Hematopoietic multipotent progenitor cell treated with erythropoietin and hydrocortisone succinate and interleukin-3 and kit ligand, for 17 days (in vitro differentiated cells): ENCODE measurements around the gene STRBP.
A peak's percentile ranks its signal among the peaks of the same experiment; 100 is the strongest.
"Not testable (repeated sequence)": the region's sequence is repeated elsewhere in the genome, so short reads cannot be mapped to it uniquely, and the experiment has no call there.

Experiments used
- DNase-seq: peaks from one replicate; pipeline ENCODE4 v3.0.0-alpha.2; 2015; ENCODE audit warnings: low spot score

The STRBP gene

DNA sequence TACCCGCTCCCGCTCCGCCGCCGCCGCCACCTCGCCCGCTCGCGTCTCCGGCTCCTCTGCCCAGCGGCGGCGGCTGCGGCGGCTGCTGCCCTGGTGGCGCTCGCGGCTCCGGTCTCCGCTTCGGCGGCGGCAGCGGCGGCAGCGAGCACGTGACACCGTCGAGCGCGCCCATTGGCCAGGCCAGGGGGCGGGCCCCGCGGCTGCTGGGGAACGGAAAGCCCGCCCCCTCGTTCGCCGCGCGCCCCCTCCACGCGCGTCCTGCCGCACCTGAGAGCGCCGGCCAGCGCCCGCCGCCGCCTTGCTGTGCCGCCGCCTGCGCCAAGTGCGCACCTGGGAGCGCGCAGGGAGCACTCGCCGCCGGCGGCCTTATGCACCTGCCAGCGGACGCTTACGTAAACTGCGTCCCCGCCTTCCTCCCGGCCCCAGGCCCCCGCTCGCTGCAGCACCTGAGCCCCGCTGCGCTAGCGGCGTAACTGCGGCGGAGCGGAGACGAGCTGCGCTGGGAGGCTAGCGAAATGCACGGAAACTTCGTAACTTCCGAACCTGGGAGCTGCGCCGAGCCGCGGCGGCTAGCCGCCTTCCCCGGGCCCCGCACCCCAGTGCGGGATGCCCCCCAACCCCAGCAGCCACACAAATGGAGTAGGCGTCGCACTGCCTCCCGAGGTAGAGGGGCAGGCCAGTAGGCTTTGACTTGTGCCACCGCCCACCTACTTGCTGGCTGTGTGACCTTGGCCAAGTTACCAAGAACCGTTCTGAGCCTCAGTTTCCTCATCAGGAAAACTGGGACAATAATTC, at the start of gene STRBP:
TSS of gene STRBP (minus strand) at position 122 of the 795 bp plus-strand sequence. CDS start 84,452 bp downstream, outside the sequence.
- DNase-seq, result peak; percentile 92

DNA sequence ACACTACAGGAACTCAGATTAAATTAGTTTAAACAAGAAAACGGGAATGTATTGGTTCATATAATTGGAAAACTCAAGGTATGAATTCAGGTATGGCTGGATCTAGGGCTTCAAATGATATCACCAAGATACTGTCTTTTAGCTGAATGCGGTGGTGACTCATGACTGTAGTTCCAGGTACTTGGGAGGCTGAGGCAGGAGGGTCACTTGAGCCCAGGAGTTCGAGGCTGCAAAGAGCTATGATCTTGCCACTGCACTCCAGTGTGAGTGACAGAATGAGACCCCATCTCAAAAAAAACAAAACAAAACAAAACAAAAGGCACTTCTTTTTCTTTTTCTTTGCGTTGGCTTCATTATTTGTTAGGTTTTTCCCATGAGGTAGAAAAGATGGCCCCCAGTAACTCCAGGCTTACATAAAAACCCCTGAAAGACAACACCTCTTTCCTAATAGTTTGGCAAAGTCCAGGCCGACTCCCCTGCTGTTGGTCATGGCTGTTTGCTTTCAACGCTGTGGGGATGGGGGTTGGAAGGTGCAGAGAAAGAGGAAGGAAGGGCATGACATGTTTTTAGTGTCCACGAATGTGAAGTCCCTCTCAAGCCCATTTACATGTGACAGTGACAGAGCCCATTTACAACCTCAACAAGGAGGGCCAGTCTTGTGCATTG, 47.8 kb upstream of the STRBP start:
- no peak for DNase-seq

DNA sequence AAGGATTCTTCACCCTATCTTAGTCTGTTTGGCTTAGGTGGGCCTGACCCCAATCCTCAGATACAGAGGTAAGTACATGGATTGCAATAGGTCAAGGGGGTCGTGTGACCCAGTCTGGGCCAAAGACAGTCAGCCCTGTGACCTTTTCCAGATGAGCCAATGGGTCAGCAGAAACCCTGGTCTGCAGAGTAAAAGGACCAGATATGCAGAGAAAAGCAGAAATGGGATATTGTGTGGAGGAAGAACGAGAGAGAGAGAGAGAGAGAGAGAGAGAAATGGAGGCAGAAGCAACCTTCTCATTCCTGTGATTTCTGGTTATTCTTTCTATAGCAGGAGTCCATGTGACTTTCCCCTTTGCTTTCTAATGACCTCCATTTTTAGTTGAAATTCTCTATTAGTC, 47.2 kb upstream of the STRBP start:
- DNase-seq, result no peak

DNA sequence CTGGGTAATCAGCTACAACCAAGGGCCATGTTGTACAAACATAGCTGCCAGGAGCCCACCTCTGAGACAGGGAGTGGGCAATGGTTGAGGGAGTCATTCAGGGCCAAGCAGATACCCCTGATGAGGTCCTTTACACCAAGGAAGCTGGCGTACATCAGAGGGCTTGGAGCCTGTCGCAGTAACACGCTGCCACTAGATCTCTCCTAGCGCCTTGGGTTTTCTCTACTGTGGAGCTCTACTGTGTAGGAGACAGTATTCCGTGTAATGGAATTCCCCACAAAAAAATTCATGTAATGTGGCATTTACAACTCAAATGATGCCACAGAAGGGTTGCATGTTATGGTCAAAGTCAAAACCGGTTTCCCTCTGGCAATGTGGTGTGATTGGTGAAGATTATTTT, 46.2 kb upstream of the STRBP start:
- no peak for DNase-seq

DNA sequence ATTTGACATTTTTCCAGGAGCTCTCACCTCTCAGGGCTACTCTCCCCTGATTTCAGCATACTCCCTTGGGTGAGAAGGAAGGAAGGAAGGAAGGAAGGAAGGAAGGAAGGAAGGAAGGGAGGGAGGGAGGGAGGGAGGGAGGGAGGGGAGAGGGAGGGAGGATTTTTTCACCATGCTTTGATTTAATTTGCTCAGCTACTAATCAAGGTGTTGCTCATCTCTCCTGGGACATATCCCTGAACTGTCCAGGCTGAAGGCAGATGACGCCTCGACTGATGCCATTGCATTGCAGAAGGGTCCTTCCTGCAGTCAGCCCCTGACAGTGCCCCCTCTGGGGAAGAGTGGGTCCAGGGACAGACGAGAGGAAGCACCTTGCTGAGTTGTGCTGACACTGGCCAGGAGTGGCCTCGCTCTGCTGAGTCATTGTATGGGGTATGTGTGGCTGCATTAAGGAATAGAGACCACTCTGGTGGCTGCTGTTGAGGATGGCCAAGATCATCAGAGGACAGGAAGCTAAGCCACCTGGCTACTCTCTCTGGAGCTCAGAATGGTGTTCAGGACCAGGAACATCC, 44.0 kb upstream of the STRBP start:
- no peak for DNase-seq

DNA sequence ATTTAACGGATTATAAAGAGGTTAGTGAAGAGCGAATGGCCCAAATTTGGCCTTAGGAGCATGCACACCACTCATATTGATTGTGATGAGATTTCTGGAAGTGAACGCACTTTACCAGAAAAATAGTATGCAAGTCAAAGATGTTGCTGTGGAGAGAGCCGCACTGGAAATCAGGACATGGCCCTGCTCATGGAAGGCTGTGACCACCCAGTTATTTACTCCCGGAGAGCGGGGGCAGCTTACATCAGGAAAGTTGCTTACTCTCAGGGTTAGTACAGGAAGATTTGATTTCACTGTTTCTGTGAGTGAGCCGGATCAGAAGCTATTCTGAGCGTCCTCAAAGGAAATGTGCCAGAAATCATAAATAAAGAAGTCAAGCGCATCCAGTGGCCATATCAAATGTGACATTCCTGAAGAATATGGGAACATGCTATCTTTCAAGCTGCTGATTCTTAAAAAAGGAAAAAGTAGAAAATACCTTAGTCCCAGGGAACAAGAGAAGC, 42.9 kb upstream of the STRBP start:
- DNase-seq, result no peak

DNA sequence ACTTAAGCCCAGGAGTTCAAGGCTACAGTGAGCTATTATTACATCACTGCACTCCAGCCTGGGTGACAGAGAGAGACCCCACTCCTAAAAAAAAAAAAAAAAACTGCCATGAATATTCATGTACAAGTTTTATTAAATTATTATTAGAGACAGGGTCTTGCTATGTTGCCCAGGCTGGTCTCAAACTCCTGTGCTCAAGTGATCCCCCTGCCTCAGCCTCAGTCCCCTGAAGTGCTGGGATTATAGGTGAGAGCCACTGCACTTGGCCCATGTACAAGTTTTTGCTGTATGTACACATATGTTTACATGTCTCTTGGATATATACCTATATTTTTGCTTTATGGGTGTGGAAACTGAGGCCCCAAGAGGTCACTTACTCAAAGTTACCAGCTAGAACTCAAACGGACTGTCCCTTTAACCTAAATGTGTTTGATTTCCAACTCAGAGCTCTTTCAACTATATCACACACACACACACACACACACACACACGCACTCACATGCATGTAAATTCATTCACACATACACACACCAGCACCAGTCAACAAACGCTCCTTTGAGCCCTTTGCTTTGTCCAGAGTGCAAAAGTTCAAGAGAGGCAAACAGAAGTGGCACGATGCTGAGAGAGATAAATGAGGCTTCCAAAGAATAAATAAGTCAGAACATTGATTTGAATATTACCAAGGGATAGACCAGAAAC, 42.3 kb upstream of the STRBP start:
- DNase-seq, result no peak

DNA sequence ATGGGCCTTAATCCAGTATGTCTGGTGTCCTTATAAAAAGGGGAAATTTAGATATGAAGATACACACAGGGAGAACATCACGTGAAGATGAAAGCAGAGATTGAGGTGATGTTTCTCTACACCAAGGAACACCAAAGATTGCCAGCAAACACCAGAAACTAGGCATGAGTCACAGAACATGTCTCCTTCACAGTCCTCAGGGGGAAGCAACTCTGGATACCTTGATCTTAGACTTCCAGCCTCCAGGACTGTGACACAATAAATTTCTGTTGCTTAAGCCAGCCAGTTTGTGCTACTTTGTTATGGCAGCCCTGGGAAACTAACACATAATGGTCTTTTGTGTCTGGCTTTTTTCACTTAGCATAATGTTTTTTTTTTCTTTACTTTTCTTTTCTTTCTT, 41.2 kb upstream of the STRBP start:
- no peak for DNase-seq

DNA sequence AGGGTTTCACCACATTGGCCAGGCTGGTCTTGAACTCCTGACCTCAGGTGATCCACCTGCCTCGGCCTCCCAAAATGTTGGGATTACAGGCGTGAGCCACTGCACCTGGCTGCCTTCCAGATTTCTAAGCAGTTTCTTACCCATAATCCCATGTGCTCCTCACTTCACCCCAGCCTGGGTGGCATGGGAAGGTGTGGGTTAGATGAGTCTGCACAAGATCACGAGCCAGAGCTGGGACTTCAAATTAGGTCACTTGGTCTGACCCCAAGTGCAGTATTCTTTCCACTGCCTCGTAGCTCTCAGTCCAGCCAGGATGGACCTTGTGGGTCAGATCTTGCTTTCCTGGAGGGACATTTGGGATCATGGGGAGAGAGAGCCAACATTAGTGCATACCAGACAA, 37.5 kb upstream of the STRBP start:
- peak; percentile 90 for DNase-seq

DNA sequence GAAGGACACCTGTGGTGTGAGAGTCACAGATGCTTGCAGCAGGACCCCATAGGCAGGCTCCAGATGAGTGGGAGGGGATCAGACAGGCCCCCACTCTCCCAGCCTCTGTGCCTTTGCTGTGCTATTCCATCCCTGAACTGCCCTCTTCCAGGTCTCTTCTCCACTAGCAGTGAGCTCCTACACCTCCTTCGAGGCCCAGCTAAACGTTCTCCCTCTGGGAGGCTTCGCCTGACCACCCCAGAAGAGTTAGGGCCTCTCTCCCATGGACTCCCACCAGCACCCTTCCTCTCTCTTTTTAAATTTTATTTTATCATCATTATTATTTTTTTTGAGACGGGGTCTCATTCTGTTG, 35.9 kb upstream of the STRBP start:
- no peak for DNase-seq

DNA sequence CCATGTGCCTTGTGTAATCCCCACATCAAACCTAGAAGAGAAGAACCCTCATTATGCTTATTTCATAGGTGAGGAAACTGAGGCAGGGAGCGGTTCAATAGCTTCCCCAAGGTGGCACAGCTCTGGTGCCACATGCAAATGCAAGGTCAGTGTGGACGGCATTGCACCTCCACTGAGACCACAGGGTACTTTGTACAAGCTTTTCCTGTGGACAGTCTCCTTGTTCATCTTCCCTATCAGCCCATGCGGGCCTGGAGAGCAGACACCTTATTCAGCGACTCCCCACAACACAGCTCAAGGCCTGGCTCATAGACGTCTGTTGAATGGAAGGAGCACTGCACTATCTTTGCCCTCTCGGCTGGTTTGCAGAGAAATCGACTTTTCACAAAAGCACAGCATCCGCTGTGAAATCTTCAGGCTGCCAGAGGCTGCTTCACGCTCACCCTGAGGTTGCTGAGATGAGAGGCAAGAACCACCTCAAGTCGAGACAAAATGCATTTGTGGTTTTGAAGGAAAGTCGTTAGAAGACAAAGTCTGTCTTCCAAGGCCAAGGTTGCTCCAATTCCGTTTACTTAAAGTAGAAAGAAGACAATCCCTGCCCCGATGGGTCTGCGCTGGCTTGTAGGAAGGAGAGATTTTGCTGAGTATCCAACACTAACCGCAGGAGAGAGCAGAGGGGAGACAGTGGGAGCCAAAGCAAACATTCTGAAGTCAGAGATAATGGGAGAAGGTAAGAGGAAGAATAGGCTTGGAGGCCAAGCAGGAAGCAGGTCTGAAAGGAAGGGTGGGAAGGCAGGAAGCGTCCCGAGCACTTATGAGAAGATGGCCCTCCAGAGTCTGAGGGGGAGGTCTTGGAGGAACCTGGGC, 34.2 kb upstream of the STRBP start:
- no peak for DNase-seq

DNA sequence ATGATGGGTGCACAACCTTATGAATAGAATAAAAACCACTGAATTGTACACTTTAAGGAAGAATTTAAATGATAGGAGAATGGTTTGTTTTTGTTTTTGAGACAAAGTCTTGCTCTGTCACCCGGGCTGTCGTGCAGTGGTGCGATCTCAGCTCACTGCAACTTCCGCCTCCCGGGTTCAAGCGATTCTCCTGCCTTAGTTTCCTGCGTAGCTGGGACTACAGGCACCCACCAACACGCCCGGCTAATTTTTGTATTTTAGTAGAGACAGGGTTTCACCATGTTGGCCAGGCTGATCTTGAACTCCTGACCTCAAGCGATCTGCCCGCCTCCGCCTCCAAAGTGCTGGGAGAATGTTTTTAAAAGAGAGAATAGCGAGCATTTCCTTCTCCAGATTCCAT, 33.5 kb upstream of the STRBP start:
- not testable (repeated sequence) for DNase-seq

DNA sequence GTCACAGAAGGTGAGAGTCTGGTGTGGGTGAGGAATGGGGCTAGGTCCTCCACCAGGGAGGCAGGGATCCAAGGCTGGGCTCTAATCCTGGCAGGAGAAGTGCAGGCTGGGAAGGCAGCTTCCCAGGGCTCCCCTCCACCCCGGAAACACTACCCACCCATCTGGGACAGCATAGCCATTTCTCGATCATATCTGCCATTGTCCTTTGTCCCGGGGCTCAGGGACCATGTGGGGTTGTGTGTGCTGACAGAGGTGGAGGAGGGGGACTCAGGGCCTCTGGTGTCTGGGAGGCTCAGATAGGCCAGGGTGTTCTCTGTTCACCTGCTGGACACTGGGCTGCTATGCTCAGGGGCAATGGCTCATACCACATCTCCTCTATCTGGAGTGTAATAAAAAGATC, 32.2 kb upstream of the STRBP start:
- no peak for DNase-seq

DNA sequence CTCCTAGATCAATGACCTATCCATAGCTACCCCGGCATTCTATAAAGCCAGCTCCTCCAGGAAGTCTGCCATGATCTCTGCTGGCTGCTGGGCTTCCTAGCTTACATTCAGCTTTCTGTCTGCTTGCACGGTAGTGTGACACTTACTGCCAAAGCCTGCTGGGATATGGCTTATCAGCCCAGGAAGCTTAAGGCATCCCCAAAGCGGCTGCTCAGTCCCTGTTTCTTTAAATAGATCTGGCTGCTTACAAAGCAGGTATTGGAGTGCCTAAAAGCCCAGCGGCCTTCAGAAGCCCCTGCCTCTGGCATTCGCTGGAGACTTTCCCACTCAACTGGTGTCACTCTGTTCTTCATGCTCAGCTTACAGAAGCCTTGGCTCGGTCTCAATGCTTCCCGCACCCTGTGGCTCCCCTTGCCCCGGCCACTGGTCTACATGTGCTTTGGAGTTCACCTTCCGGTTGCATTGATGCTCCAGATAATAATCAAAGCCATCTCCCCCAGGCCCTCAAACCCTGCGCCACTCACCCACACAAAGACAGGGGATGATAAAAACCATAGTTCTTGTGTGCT, 31.3 kb upstream of the STRBP start:
- no peak for DNase-seq

DNA sequence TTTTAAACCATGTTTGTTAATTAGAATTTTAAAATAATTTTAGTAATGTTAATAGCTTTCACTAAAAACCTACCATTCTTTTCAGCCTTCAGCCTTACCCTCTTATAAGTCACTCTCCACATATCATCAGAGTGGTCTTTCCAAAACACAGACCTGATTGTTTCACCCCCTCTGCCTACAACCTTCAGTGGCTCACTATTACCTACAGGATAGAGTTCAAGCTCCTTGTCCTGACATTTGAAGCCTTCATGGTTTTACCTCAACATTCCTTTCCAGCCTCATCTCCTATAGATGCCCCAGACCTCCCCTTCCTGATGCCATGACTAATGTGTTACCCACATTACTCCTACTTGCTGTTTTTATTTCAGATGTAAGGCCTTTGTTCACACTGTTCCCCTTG, 27.8 kb upstream of the STRBP start:
- no peak for DNase-seq

DNA sequence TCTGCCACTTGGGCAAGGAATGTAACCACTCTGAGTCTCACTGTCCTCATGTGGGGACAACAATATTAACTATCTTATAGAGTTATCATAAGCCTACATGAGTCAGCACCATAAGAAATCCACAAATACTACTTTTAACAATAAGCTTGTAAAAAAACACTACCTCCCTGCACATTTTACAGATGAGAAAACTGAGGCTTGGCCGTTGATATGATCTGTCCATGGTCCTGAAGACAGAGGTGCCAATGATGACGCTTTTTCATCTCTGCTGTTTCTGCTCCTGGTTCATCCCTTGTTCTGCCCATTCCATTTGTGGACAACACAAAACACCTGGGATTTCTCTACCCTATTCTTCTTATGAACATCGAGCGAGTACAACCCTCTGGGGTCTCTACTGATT, 23.4 kb upstream of the STRBP start:
- DNase-seq, result no peak

DNA sequence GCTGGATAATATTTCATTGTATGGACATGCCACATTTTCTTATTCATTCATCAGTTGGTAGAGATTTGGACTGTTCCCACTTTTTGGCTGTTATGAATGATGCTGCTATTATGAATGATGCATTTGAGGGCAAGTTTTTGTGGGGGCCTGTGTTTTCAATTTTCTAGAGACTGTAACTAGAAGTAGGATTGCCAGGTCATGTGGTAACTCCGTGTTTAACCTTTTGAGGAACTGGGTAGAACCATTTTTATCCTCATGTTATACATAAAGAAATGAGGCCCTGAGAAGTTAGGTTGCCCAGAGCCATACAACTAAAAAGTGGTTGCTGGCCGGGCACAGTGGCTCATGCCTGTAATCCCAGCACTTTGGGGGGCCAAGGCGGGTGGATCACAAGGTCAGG, 22.4 kb upstream of the STRBP start:
- DNase-seq, result no peak

DNA sequence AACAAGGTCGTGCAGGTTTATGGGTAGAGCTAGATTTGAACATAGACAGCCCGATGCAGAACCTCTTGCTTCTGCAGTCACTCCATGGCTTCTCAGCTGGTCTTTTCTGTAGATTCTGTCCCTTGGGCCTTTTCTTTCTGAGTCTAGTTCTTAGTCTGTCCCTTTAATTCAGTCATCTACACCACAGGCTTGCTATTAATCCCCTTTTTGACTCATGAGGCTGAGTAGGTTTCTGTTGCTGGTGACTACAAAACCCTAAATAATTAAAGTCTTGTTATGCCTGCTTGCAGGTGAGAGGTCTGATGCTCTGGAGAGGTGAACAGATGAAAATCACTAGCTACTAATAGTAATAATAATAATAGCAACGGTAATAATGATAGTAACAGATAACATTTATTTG, 19.3 kb upstream of the STRBP start:
- no peak for DNase-seq

DNA sequence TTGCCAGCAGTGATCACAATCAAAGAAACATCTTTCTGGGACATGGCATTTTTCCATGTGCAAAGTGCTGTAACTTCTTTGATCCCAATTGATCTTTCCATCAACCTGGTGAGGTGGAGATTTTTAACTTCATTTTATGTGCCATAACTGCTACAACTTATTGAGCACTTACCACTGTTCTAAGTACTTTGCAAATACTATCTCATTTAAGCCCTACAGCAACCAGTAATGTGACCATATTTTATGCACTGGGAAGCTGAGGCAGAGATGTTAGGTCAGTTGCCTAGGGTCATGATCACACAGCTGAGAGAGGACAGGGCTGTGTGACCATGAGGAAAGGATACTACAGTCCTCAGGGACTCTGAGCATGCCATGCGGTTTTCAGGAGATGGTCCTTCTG, 17.9 kb upstream of the STRBP start:
- DNase-seq, result no peak

DNA sequence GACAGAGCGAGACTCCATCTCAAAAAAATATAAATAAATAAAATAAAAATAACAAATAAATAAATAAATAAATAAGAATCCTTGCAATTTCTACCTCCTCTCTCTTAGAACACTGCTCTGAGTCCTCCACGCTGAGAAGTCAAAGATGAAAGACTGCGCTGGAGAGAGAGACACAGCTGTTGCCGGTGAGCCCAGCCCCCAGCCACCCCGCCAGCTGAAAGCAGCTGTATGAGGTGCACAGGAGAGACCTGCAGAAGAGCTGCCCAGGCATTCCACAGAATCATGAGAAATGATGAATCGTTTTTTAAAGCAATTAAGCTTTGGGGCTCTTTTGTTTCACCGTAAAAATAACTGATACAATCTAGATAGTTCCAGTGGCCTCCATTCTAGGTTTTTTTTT, 16.3 kb upstream of the STRBP start:
- no peak for DNase-seq

DNA sequence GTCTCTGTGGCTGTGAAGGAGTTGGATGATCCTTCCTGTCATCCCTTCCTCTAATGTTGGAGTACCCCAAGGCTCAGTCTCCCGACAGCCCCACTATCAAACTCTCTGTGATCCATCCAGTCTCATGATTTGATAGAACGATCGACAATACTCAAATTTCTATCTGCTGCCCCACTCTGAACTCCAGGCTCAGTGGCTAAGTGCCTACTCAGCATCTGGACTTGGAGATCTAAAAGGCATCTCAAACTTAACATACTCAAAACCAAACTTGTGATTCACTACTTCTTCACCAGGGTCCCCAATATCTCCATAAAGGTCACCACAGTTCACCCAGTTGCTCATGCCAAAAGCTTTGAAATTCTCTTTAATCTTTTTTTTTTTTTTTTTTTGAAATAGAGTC, 15.1 kb upstream of the STRBP start:
- no peak for DNase-seq

DNA sequence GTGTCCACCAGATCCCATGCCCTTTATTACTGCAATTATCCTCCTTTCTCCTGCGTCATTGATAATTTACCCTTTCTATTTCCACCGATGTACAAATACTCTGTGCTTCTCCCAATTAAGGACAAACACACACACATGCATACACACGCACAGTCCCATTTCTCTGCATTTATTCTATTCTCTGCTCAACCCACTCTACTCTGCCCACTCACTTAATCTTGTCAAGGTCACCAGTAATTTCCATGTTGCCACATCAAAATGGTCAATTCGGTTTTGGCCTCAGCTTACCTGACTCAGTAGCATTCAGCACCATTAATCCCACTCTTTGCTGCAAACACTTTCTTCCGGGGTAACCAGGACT, 14.6 kb upstream of the STRBP start:
- no peak for DNase-seq
